Placental epithelial cell (primary cell): ENCODE data around the gene ARL5C. TPM values are rescaled to one million over a fixed set of nuclear protein-coding genes. Genes with fewer than 3 reads are reported as not detected.

Experiments used
- total RNA-seq: library from RNA; depleted of rRNA; stranded (reverse); fragments of >200 nt; gene quantifications from 2 replicates; pipeline ENCODE4 v1.2.3, GENCODE V29; 2012

The ARL5C gene, protein sequence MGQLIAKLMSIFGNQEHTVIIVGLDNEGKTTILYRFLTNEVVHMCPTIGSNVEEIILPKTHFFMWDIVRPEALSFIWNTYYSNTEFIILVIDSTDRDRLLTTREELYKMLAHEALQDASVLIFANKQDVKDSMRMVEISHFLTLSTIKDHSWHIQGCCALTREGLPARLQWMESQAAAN
- total RNA-seq: not detected in 2 replicates

GRCh38 chr17:39165841-39166349, at the start of gene ARL5C:
ARL5C (minus strand) TSS chr17:39166161; CDS start chr17:39165760, 401 bp downstream.

GRCh38 chr17:39200070-39200879, 34.3 kb upstream of the ARL5C start, which contains the start of gene RPL19:
RPL19 (plus strand) TSS chr17:39200283; CDS start chr17:39200345, 62 bp downstream.

DNA sequence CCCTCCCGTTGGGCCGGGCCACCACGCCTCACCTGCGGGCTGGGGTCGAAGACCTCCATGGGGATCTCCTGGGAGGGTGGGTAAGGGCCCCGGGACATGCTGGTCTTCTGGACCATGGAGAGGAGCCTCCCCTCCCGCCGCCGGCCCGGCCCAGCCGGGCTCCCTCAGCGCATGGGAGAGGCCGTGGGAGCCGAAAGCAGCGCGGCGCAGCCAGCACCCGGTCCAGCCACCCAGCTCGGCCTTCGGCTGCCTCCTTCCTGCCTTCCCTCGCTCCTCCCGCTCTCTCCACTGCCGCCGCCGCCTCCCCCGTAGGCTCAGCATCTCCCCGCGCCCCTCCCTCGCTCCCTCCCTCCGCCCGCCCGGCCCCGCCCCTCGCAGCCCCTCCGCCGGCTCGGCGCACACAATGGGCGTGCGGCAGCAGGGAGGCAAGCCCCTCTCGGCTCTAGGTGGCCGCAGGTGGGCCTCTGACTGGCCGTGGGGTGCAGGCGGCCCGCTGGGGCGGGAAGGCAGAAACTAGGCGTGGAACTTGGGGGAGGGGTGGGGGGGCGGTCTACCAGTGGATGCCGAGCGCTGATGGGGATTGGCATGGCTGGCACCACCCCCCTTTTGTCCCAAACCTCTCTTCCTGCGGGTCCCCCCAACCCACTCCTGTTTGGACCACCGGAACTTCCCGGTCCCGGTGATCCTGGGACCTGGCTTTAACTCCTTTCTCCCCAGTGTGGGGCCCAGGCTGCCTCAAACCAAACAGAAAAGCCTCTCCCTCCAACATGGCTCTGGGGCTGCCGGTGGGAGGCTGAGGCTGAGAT, 31.6 kb upstream of the ARL5C start, which contains the start of gene CACNB1:
TSS of gene CACNB1 (minus strand) at position 290 of the 806 bp plus-strand sequence. CDS start at position 116, 174 bp downstream.

GRCh38 chr17:39151150-39151942, 14.6 kb downstream of the ARL5C start, which contains the start of gene PLXDC1:
PLXDC1 (minus strand) TSS chr17:39151637; CDS start chr17:39151437, 200 bp downstream.

Other genes with a start within 250 kb of the ARL5C start
- under 0.01 TPM in 1 of 2 replicates, not detected in the other for gene FBXO47, start 198.8 kb downstream of the ARL5C start, total RNA-seq
- gene PLXDC1, start 14.5 kb downstream of the ARL5C start, total RNA-seq: 0.39 TPM in 1 of 2 replicates, not detected in the other
- gene CACNB1, start 31.5 kb upstream of the ARL5C start, total RNA-seq: 2.0 and 2.8 TPM in 2 replicates
- 1,233 and 1,470 TPM in 2 replicates for gene RPL19, start 34.1 kb upstream of the ARL5C start, total RNA-seq
- gene STAC2, start 59.8 kb upstream of the ARL5C start, total RNA-seq: not detected in 2 replicates
- gene FBXL20, start 235.5 kb upstream of the ARL5C start, total RNA-seq: 9.8 and 15.2 TPM in 2 replicates